ENCODE measurements around the gene MAP2K2. TPM values are rescaled to one million over a fixed set of nuclear protein-coding genes. Genes with fewer than 3 reads are reported as not detected.

Gene MAP2K2
- total RNA-seq, 4 donors from 2014 or later = 101 to 207 (median 138) TPM

GRCh38 chr19:4067396-4068046, 56.4 kb downstream of the MAP2K2 start:
- Histone ChIP-seq H3K9me3 (no peaks in the 10 kb centered on the region), H3K27me3 (no peaks in the 10 kb centered on the region), H3K4me1 (peaks cover 18 to 19% of the 10 kb centered on the region in 2 donors), H3K36me3 (no peaks in the 10 kb centered on the region), H3K4me3 (peak overlapping the region; percentile 85 to 100 (median 97)), H3K27ac (peak overlapping the region; percentile 85 to 97 (median 96))
- intact Hi-C loops (cut with DNase I; ENCODE audit: low total_unique reads) = loop anchor here (2.0 to 10.0 kb wide), 7 partner anchors 61 to 1973 kb away; partner anchors contain the start of genes ANKRD24, APBA3, CHAF1A and IZUMO4
- TF ChIP-seq CTCF (IDR thresholded peaks at IDR 0.05 in 4 of 5, conservative IDR thresholded peaks at IDR 0.05 in 1 of 5) (no peak), POLR2A (IDR thresholded peaks at IDR 0.05) (peak; percentile 20 to 31)
- DNase-seq (no peak), ATAC-seq (no peak)
- in situ Hi-C loops (cut with MboI; ENCODE audit: low sequenced_read_pairs in 4 of 4) = loop anchor here in 2 of 4 donors (10.0 kb wide), 2 partner anchors 63 to 83 kb away; partner anchors contain the start of genes EEF2 (in 1 of the 2) and PIAS4 (in 1 of the 2)

GRCh38 chr19:4066682-4067395, 57.1 kb downstream of the MAP2K2 start, which contains the start of gene ZBTB7A:
Gene ZBTB7A, minus strand, starts transcription at chr19:4066899. Its CDS starts 11,667 bp downstream, at chr19:4055232.
- no peaks in the 10 kb centered on the region for H3K9me3 ChIP-seq
- H3K36me3 ChIP-seq = no peaks in the 10 kb centered on the region
- H3K4me3 ChIP-seq = peak within 1 kb of the TSS; percentile 85 to 100 (median 97)
- no peaks in the 10 kb centered on the region for H3K27me3 ChIP-seq
- peaks cover 25 to 26% of the 10 kb centered on the region in 2 donors for H3K4me1 ChIP-seq
- peak; percentile 81 for DNase-seq
- peak within 1 kb of the TSS; percentile 85 to 100 (median 96) for H3K27ac ChIP-seq
- in situ Hi-C loops (cut with MboI; ENCODE audit: low sequenced_read_pairs in 4 of 4) = loop anchor here in 2 of 4 donors (10.0 kb wide), 2 partner anchors 62 to 82 kb away; partner anchors contain the start of genes EEF2 (in 1 of the 2) and PIAS4 (in 1 of the 2)
- no peak for TF ChIP-seq CTCF (IDR thresholded peaks at IDR 0.05 in 4 of 5, conservative IDR thresholded peaks at IDR 0.05 in 1 of 5)
- peak; percentile 47 to 68 for TF ChIP-seq POLR2A (IDR thresholded peaks at IDR 0.05)
- peak; percentile 32 to 51 for ATAC-seq
- intact Hi-C loops (cut with DNase I; ENCODE audit: low total_unique reads) = loop anchor here (2.0 to 10.0 kb wide), 7 partner anchors 60 to 1972 kb away; partner anchors contain the start of genes ANKRD24, APBA3, CHAF1A and IZUMO4

GRCh38 chr19:4066176-4066606, 57.7 kb downstream of the MAP2K2 start:
- ATAC-seq = no peak
- no peaks in the 10 kb centered on the region for H3K27me3 ChIP-seq
- H3K9me3 ChIP-seq = no peaks in the 10 kb centered on the region
- TF ChIP-seq CTCF (IDR thresholded peaks at IDR 0.05 in 4 of 5, conservative IDR thresholded peaks at IDR 0.05 in 1 of 5) (no peak), POLR2A (IDR thresholded peaks at IDR 0.05) (no peak)
- H3K36me3 ChIP-seq = no peaks in the 10 kb centered on the region
- peaks cover 31 to 32% of the 10 kb centered on the region in 2 donors for H3K4me1 ChIP-seq
- in situ Hi-C loops (cut with MboI; ENCODE audit: low sequenced_read_pairs in 4 of 4) (loop anchor here in 2 of 4 donors (10.0 kb wide), 2 partner anchors 61 to 81 kb away; partner anchors contain the start of genes EEF2 (in 1 of the 2) and PIAS4 (in 1 of the 2)), intact Hi-C loops (cut with DNase I; ENCODE audit: low total_unique reads) (loop anchor here (2.0 to 10.0 kb wide), 7 partner anchors 59 to 1971 kb away; partner anchors contain the start of genes ANKRD24, APBA3, CHAF1A and IZUMO4)
- H3K4me3 ChIP-seq = peak overlapping the region; percentile 85 to 100 (median 97)
- DNase-seq = no peak
- peak overlapping the region; percentile 85 to 97 (median 96) for H3K27ac ChIP-seq

DNA sequence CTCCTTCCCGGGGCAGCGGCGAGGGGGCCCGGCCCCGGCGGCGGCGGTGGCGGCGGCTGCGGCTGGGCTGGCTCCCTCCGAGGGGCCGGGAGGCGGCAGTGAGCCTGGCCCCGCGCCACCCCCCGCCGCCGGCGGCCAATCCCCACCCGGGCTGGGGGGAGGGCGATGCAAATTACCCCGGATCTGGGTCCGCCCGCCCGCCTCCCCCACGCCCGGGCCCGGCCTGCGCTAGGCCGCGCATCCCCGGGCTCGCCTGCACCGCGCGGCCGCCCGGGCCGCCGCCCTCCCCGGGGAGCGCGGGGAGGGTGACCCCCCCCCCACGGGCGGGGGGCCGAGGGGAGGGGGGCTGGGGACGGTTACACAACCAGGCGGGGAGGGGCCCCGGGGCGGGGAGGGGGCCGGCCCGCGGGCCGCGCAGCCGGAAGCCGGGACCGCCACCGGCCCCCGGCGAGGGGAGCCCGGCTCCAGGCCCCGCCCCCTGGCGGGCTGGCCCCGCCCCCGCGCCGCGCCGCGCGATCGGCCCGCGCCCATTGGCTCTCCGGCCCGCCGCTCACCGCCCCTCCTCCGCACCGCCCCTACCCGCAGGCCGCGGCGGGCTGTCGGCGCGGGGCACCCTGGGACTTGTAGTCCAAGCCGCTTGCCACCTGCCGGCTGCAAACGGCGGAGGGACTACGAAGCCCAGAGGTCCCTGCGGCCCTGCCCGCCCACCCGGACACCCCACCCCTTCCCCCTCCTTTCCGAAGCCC, 58.3 kb downstream of the MAP2K2 start:
- no peaks in the 10 kb centered on the region for H3K27me3 ChIP-seq
- intact Hi-C loops (cut with DNase I; ENCODE audit: low total_unique reads) = loop anchor here (2.0 to 10.0 kb wide), 8 partner anchors 59 to 1971 kb away; partner anchors contain the start of genes ANKRD24, APBA3, CHAF1A and EEF2
- no peak for TF ChIP-seq CTCF (IDR thresholded peaks at IDR 0.05 in 4 of 5, conservative IDR thresholded peaks at IDR 0.05 in 1 of 5)
- TF ChIP-seq POLR2A (IDR thresholded peaks at IDR 0.05) = peak in 1 of 2 donors; percentile 57
- ATAC-seq = peak; percentile 57 to 59
- peak; percentile 96 for DNase-seq
- H3K9me3 ChIP-seq = no peaks in the 10 kb centered on the region
- in situ Hi-C loops (cut with MboI; ENCODE audit: low sequenced_read_pairs in 4 of 4) = loop anchor here in 2 of 4 donors (10.0 kb wide), 2 partner anchors 61 to 81 kb away; partner anchors contain the start of genes EEF2 (in 1 of the 2) and PIAS4 (in 1 of the 2)
- H3K36me3 ChIP-seq = no peaks in the 10 kb centered on the region
- H3K4me3 ChIP-seq = peak overlapping the region; percentile 85 to 100 (median 97)
- H3K4me1 ChIP-seq = peaks cover 37 to 38% of the 10 kb centered on the region in 2 donors
- H3K27ac ChIP-seq = peak overlapping the region; percentile 85 to 100 (median 100)
